M059J (cell line): ENCODE results near the gene S1PR5. TPM values are rescaled to one million over a fixed set of nuclear protein-coding genes. Genes with fewer than 3 reads are reported as not detected.
"Not testable (repeated sequence)": the region's sequence is repeated elsewhere in the genome, so short reads cannot be mapped to it uniquely, and the experiment has no call there.

Experiments used
- DNase-seq: peaks from one replicate; pipeline ENCODE4 v3.0.0-alpha.2; 2012; ENCODE audit warnings: low read depth
- total RNA-seq: library from RNA; depleted of rRNA; stranded (reverse); fragments of >200 nt; shearing (Covaris generic); gene quantifications from 2 replicates; pipeline ENCODE4 v1.2.3, GENCODE V29; 2014

S1PR5 gene
- total RNA-seq, 1 experiment from 2014 or later, result 10.3 TPM

- DNase-seq, result no peak
Observed at GRCh38 chr19:10544242-10544752, 27.1 kb upstream of the S1PR5 start.

GRCh38 chr19:10543420-10544241 lies 26.4 kb upstream of the S1PR5 start, which contains the start of gene ATG4D:
ATG4D (plus strand) TSS chr19:10543904; CDS start chr19:10544091, 187 bp downstream.
- DNase-seq, result peak; percentile 55

DNA sequence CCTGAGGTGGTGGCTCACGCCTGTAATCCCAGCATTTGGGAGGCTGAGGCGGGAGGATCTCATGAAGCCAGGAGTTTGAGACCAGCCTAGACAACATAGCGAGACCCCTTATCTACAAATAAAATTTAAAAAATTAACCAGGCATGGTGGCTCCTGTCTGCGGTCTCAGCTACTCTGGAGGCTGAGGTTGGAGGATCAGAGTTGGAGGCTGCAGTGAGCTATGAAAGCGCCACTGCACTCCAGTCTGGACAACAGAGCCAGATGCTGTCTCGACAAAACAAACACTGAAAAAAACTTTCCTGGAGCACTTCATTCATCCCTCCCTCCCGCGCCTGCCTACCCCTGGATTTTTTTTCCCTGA lies 25.8 kb upstream of the S1PR5 start:
- DNase-seq, result no peak

- DNase-seq, result not testable (repeated sequence)
Observed at GRCh38 chr19:10539016-10539415, 21.8 kb upstream of the S1PR5 start.

GRCh38 chr19:10538204-10538983 lies 21.1 kb upstream of the S1PR5 start:
- no peak for DNase-seq

DNA sequence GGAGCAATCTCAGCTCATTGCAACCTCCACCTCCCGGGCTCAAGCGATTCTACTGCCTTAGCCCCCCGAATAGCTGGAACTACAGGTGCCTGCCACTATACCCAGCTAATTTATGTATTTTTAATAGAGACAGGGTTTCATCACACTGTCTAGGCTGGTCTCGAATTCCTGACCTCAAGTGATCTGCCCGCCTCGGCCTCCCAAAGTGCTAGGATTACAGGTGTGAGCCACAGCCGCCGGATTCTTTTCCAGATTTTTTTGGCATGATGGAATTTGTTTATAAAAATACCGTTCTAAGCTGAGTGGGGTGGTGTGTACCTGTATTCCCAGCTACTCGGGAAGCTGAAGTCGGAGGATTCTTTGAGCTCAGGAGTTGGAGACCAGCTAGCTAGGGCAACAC lies 20.4 kb upstream of the S1PR5 start:
- DNase-seq, result no peak

- no peak for DNase-seq
Observed at GRCh38 chr19:10535613-10536012, 18.4 kb upstream of the S1PR5 start.

GRCh38 chr19:10533646-10534386 lies 16.6 kb upstream of the S1PR5 start:
- DNase-seq, result peak; percentile 69

DNA sequence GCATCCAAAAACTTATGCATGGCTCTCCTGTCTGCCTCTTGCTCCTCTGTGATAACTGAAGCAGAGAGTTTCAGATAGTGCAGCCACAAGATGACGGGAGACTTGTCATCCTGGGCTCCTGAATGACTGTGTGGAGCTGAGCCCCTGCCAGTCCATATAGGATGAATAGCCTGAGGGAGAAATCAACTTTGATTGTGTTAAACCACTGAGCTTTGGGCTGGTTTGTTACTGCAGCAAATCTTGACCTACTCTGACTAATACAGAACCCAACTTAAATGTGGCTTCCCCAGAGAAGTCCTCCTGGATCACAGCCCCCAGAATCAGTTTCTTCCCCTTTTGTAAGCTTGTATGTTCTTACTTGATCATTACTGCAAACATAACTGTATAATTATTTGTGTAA lies 15.2 kb upstream of the S1PR5 start:
- DNase-seq, result no peak

DNA sequence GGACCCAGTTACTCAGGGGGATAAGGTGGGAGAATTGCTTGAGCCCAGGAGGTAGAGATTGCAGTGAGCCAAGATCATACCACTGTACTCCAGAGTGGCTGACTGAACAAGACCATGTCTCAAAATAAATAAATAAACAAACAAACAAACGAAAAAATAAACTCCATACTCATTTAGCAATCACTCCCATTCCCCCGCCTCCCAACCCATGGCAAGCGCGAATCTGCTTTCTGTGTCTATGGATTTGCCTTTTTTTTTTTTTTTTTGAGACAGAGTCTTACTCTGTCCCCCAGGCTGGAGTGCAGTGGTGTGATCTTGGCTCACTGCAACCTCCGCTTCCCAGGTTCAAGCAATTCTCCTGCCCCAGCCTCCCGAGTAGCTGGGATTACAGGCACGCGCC lies 9.6 kb upstream of the S1PR5 start:
- DNase-seq, result not testable (repeated sequence)

DNA sequence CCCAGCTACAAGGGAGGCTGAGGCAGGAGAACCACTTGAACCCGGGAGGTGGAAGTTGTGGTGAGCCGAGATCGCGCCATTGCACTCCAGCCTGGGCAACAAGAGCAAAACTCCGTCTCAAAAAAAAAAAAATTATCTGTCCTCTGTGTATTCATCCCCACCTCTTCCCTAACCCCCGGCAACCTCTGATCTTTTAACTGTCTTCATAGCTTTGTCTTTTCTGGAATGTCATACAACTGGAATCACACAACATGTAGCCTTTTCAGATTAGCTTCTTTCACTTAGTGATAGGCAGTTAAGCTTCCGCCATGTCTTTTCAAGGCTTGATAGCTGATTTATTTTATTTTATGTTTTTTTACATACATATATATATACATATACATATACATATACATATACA lies 8.4 kb upstream of the S1PR5 start:
- DNase-seq, result no peak

GRCh38 chr19:10523135-10523636 lies 5.9 kb upstream of the S1PR5 start:
- DNase-seq, result no peak

DNA sequence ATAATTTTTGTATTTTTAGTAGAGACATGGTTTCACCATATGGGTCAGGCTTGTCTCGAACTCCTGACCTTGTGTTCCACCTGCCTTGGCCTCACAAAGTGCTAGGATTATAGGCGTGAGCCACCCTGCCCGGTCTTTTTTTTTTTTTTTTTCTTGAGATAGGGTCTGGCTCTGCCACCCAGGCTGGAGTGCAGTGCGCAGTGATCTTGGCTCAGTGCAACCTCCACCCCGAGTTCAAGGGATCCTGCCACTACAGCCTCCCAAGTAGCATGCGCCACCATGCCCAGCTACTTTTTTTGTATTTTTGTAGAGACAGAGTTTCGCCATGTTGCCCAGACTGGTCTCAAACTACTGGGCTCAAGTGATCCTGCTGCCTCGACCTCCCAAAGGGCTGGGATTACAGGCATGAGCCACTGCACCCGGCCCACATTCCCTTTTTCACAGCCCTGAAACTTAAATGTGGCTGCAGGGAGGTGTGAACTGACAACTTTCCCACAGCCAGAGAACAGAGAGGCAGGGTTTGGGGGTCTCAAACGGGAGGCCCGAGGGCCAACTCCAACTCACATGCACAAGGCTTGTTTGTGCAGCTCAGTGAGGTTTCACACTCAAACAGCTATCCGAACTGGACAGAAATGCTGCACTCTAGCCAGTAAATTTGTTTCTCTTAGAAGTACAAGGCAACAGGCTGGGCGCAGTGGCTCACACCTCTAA lies 4.4 kb upstream of the S1PR5 start:
- DNase-seq, result no peak

DNA sequence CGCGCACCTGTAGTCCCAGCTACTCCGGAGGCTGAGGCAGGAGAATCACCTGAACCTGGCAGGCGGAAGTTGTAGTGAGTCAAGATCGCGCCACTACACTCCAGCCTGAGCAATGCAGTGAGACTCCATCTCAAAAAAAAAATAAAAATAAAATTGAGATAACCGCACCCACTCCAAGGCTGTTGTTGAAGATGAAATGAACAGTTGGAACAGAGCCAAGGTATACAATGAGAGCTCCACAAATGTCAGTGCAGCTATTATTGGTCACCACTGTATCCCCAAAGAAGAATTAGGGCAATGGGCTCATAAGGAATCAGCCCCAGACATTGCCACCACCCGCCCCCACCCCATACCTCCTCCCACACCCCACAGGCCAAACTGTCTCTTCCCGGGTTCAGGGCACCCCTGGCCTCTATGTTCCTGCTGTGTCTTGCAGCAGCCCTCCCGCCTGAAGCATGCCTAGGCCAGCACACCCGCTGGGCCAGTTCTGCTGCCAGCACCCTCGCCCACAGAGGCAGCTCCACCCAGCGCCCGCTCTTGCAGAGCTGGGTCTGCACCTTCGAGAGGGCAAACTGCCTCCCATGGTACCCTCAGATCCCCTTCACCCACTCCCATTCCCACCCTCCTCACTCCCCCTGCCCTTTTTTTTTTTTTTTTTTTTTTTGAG lies 3.5 kb upstream of the S1PR5 start:
- DNase-seq, result no peak

- DNase-seq, result no peak
Observed at GRCh38 chr19:10519421-10519820, 2.2 kb upstream of the S1PR5 start.

GRCh38 chr19:10518444-10519361 lies 1.5 kb upstream of the S1PR5 start:
- no peak for DNase-seq

DNA sequence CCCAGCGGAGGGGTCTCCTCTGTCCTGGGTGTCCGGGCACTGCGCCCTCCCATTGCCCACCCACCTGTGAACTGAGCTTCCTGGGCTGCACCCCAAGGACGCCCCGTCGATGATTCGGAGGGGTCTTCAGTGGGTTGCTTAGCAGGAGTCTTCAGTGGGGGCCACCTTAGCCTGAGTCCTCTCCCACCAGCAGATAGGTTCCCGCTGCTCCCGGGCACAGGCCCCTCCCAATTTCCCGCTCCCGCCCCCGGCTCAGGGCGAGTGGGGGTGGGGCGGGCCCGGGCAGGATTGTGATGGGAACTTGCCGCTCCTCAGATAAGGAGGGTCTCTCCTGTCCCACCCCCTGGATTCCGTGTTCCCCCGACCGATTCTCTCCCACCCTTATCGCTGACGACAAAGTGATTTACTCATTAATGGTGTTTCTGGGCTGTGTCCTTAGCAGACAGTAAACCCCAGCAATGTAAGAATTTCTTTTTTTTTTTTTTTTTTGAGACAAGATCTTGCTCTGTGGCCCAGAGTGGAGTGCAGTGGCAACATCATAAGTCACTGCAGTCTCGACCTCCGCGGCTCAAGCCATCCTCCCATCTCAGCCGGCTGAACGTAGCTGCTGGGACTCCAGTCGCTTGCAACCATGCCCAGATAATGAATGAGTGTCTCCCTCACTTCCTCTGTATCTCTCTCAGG lies 655 bp upstream of the S1PR5 start:
- DNase-seq, result peak; percentile 64

DNA sequence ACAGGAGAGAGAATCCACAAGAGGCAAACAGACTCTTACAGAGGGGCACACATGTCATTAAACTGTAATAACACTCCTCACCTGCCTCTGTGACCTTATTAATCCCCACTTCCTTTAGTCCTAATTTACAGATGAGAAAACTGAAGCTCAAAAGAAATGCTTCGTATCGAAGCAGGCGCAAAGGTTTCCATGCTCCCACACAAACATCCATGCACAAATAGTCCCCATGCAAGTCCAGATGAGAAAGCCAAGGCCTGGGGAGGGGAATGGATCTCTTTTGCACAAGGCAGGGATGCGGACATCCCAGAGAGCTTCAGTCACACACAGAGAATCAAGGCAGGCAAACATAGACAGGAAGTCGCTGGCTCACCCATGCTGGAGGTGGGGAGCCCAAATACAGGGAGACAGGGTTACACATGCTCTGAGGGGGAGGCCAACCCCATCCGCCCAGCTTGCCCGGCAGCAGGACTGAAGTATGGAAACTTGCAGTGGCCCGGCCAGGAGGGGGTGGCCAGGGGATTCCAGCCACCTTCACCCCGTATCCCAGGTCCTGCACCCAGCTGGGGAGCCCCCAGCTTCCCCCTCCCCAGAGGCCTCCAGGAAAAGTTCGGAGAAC lies 468 bp downstream of the S1PR5 start:
- DNase-seq, result peak; percentile 71

DNA sequence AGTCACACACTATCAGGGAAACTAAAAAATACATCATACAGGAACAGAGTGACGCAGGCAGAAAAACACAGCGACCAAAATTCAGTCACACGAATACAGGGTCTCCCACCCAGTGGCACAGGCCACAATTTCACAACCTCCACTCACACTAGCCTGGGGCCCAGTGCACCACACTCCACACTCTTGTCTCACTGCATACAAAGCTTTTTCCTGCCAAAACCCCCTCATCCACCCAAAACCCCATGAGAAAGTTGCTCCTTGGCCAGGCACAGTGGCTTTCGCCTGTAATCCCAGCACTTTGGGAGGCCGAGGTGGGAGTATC lies 1.2 kb downstream of the S1PR5 start:
- no peak for DNase-seq
